ENCODE measurements around the gene GUCY1A1.

Gene GUCY1A1

GRCh38 chr4:155657985-155658680 is 8.5 kb upstream of the GUCY1A1 start:
- TF ChIP-seq CTCF (IDR thresholded peaks at IDR 0.05; ENCODE audit: insufficient read depth, low read length, missing control alignments), result no peak
- no peak overlapping the region for H3K4me3 ChIP-seq (ENCODE audit: low read depth, low read length)
- CTCF ChIA-PET, result no interaction called here
- DNase-seq (ENCODE audit: low read depth, low spot score), result no peak
- POLR2A ChIA-PET, result no interaction called here

- TF ChIP-seq CTCF (IDR thresholded peaks at IDR 0.05; ENCODE audit: insufficient read depth, low read length, missing control alignments), result no peak
- ChIA-PET CTCF (no interaction called here), POLR2A (no interaction called here)
- no peak for DNase-seq (ENCODE audit: low read depth, low spot score)
- no peak overlapping the region for H3K4me3 ChIP-seq (ENCODE audit: low read depth, low read length)
Measured at GRCh38 chr4:155658681-155659064, 8.0 kb upstream of the GUCY1A1 start.

DNA sequence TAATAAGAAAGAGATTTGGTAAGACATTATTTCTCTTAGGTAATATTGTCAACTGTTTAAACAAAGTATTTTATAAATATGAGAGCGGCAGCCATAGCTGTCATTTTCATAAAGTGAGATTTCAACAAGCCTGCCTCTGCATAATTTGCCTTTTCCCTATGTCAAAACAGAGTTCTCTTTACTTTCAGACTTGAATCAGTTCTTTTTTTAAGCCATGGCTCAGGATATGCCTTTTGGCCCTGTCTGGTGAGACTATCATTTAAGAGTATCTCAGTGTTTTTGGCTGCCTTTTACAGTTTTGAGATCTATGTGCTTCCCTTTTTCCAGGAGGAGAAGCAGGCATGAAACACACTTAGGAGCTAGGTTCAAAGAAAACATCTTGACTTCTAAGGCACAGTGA is 7.5 kb upstream of the GUCY1A1 start:
- no peak for TF ChIP-seq CTCF (IDR thresholded peaks at IDR 0.05; ENCODE audit: insufficient read depth, low read length, missing control alignments)
- H3K4me3 ChIP-seq (ENCODE audit: low read depth, low read length), result no peak overlapping the region
- no peak for DNase-seq (ENCODE audit: low read depth, low spot score)
- ChIA-PET CTCF (no interaction called here), POLR2A (no interaction called here)

GRCh38 chr4:155660436-155660835 is 6.2 kb upstream of the GUCY1A1 start:
- ChIA-PET POLR2A (no interaction called here), CTCF (no interaction called here)
- no peak overlapping the region for H3K4me3 ChIP-seq (ENCODE audit: low read depth, low read length)
- no peak for TF ChIP-seq CTCF (IDR thresholded peaks at IDR 0.05; ENCODE audit: insufficient read depth, low read length, missing control alignments)
- DNase-seq (ENCODE audit: low read depth, low spot score), result no peak

GRCh38 chr4:155665054-155665453 is 1.6 kb upstream of the GUCY1A1 start:
- CTCF ChIA-PET, result no interaction called here
- no peak overlapping the region for H3K4me3 ChIP-seq (ENCODE audit: low read depth, low read length)
- DNase-seq (ENCODE audit: low read depth, low spot score), result no peak
- POLR2A ChIA-PET, result no interaction called here
- no peak for TF ChIP-seq CTCF (IDR thresholded peaks at IDR 0.05; ENCODE audit: insufficient read depth, low read length, missing control alignments)

DNA sequence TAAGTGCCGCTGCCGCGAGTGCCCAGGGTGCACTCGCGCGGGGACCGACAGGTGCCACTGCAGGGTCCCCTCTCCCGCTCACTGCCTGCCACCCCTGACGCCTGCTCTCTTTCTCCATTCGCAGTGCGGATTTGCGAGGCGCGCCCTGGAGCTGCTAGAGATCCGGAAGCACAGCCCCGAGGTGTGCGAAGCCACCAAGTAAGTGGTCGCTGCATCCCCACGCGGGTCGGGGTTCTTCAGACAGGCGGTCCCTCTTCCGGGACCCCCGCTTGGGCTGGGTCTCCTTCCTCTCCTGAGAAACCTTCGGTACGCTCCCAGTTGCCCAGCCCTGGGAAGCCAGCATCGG is 547 bp downstream of the GUCY1A1 start:
- TF ChIP-seq CTCF (IDR thresholded peaks at IDR 0.05; ENCODE audit: insufficient read depth, low read length, missing control alignments), result no peak
- CTCF ChIA-PET, result no interaction called here
- H3K4me3 ChIP-seq (ENCODE audit: low read depth, low read length), result peak overlapping the region; percentile 42
- POLR2A ChIA-PET, result no interaction called here
- DNase-seq (ENCODE audit: low read depth, low spot score), result no peak

All from AG04449 (cell line).